ENCODE data around the gene SCAMP1.

DNA sequence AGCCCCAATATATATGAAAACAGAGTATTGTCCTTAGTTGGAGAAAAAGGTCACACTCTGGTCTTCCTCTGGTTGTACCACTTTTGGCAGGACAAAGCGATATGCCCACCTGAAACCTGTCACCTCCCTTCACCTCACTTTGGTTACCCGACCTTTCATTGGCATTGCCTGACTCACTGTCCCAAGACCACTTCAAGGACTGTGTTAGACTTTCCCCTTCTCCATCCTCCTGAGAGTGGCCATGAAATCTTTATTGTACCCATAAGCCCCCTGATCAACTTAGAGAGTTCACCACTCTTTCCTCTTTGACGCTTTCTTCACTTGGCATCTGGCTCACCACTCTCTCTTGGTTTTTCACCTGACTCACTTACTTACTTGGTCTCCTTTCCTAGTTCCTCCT is 33.5 kb upstream of the SCAMP1 start:
- TF ChIP-seq, protein P1, sequence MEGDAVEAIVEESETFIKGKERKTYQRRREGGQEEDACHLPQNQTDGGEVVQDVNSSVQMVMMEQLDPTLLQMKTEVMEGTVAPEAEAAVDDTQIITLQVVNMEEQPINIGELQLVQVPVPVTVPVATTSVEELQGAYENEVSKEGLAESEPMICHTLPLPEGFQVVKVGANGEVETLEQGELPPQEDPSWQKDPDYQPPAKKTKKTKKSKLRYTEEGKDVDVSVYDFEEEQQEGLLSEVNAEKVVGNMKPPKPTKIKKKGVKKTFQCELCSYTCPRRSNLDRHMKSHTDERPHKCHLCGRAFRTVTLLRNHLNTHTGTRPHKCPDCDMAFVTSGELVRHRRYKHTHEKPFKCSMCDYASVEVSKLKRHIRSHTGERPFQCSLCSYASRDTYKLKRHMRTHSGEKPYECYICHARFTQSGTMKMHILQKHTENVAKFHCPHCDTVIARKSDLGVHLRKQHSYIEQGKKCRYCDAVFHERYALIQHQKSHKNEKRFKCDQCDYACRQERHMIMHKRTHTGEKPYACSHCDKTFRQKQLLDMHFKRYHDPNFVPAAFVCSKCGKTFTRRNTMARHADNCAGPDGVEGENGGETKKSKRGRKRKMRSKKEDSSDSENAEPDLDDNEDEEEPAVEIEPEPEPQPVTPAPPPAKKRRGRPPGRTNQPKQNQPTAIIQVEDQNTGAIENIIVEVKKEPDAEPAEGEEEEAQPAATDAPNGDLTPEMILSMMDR (IDR thresholded peaks at IDR 0.05), result no peak
- no peak for TF ChIP-seq POLR2A (IDR thresholded peaks at IDR 0.05)

Data from breast epithelium (tissue), 3 donors.